GM12873 (cell line): Measurements from ENCODE around the gene SLC7A6OS.

Source experiments
- TF ChIP-seq, protein P1 (sequence below): IDR thresholded peaks from 2 replicates; pipeline ENCODE4 v1.5.1; 2012; ENCODE audit warnings: low read depth, mild to moderate bottlenecking, moderate library complexity, low read length, control low read depth; ENCODE audit not compliant: insufficient read depth; ENCODE audit errors: missing control alignments

SLC7A6OS gene

GRCh38 chr16:68263559-68264127 is 47.1 kb downstream of the SLC7A6OS start:
- TF ChIP-seq, protein P1, sequence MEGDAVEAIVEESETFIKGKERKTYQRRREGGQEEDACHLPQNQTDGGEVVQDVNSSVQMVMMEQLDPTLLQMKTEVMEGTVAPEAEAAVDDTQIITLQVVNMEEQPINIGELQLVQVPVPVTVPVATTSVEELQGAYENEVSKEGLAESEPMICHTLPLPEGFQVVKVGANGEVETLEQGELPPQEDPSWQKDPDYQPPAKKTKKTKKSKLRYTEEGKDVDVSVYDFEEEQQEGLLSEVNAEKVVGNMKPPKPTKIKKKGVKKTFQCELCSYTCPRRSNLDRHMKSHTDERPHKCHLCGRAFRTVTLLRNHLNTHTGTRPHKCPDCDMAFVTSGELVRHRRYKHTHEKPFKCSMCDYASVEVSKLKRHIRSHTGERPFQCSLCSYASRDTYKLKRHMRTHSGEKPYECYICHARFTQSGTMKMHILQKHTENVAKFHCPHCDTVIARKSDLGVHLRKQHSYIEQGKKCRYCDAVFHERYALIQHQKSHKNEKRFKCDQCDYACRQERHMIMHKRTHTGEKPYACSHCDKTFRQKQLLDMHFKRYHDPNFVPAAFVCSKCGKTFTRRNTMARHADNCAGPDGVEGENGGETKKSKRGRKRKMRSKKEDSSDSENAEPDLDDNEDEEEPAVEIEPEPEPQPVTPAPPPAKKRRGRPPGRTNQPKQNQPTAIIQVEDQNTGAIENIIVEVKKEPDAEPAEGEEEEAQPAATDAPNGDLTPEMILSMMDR: no peak

- TF ChIP-seq, protein P1: no peak
Measured at GRCh38 chr16:68259007-68259825, 51.5 kb downstream of the SLC7A6OS start.

DNA sequence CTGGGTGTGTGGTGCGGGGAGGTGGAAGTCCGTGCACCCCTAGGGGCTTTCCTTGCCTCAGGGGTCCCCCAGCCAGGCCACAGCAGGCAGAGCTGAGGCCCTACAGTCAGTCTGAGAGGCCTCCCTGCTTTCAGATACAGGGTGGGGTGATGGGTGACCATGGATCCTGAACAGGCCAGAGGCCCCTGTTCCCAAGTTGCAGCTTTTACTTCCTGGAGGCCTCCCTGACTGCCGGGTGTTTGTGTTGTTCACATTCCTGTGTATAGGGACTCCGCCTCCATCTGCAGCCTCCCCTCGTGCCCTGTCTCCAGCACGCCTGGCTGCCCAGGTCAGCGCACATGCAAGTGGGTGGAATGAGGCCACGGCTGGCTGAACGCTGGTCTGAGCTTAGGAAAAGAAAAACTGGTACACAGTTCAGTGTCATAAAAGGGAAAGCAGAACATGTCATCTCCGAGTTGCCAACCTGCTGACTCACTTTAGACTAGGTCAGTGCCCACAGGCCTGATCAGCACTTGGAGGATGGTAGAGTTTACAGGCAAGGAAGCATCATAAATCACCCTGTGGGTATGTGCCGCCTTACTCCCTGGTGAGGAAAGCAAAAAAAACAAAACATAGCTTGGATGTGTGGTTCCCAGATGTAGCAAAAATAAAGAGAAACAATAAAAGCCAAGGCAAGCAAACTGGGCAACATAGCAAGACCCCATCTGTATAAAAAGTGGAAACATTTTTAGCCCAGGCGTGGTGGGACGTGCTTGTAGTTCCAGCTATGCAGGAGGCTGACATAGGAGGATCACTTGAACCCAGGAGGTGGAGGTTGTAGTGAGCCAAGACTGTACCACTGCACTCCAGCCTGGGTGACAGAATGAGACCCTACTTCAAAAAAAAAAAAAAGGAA is 52.6 kb downstream of the SLC7A6OS start:
- TF ChIP-seq, protein P1: no peak

DNA sequence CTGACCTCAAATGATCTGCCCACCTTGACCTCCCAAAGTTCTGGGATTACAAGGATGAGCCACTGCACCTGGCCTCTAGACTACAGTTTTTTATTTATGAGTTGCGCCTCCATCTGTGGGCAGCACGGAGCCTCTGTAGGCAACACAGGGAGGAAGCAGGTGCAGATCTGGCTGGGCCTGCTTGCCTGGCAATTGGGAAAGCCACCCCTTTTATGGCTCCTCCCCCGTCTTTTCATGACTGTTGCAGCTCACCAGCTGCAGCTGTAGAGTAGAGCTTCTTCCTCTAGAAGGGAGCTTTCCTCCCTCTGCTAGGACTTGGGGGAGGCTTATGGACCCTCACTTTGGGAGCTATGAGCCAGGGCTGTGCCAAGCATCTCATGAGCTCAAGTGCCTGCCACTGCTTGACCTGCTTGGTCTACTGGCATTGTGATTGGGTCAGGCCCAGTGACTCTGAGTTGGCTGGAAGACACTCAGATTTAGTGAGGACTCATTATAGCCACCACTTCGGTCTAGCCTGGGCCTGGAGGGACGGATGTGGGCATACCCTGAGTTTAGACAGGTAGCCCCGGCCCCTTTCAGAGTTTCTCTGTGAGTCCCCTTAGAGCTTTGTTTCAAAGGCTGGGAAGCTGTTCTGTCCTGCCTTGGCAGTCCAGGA is 53.4 kb downstream of the SLC7A6OS start:
- TF ChIP-seq, protein P1: peak; percentile 2

DNA sequence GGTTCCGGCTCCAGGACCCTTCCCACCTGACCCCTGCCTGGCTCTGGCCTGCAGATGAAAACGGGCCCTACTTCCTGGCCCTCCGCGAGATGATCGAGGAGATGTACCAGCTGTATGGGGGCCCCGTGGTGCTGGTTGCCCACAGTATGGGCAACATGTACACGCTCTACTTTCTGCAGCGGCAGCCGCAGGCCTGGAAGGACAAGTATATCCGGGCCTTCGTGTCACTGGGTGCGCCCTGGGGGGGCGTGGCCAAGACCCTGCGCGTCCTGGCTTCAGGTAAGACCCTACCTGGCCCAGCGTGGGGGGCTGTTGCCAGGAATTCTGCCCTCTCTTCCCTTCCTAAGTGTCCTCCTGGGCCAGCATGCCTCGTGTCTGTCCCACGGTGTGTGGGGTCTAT is 55.0 kb downstream of the SLC7A6OS start:
- TF ChIP-seq, protein P1: no peak

- TF ChIP-seq, protein P1: no peak
Measured at GRCh38 chr16:68253721-68254120, 57.0 kb downstream of the SLC7A6OS start.
